HEK293 (cell line): Measurements from ENCODE around the gene BLM.

Experiments
- CTCF ChIA-PET: fragments of 350-600 bp; formaldehyde crosslinking; extraction: SDS; loops from one replicate; lab custom pipeline; 2021; ENCODE audit warnings: antibody characterized with exemption; lab: Yijun Ruan, JAX
- POLR2A ChIA-PET: fragments of 300-600 bp; formaldehyde crosslinking; extraction: SDS; loops from one replicate; lab custom pipeline; 2020; ENCODE audit warnings: antibody characterized with exemption, inconsistent platforms; lab: Yijun Ruan, JAX
- H3K27ac ChIP-seq: fragments of 200-500 bp; sonication (Bioruptor generic); 2 replicates; pipeline ENCODE4 v1.5.1; 2014; ENCODE audit warnings: low read depth, low read length, control low read depth, inconsistent platforms; ENCODE audit errors: extremely low read depth
- H3K36me3 ChIP-seq, 2 experiments: fragments of 200-500 bp in 1 of 2; sonication (Bioruptor generic) in 1 of 2; 1 replicate in 1 of 2; 2 replicates in 1 of 2; pipeline ENCODE4 v1.5.1; 2014 to 2017; ENCODE audit warnings: inconsistent platforms in 2 of 2, low read length in 2 of 2; ENCODE audit not compliant: control insufficient read depth in 2 of 2, insufficient read depth in 1 of 2
- H3K4me1 ChIP-seq: fragments of 200-500 bp; sonication (Bioruptor generic); 2 replicates; pipeline ENCODE4 v1.5.1; 2014; ENCODE audit warnings: mild to moderate bottlenecking, low read length, inconsistent platforms; ENCODE audit not compliant: control insufficient read depth, insufficient read depth
- H3K4me3 ChIP-seq: 2 replicates; pipeline ENCODE4 v1.5.1; 2011; ENCODE audit warnings: low read depth, mild to moderate bottlenecking, control low read depth, low read length, moderate library complexity
- H3K9me3 ChIP-seq: fragments of 200-500 bp; sonication (Bioruptor generic); 2 replicates; pipeline ENCODE4 v1.5.1; 2014; ENCODE audit warnings: low read depth, low read length, inconsistent platforms; ENCODE audit not compliant: control insufficient read depth, insufficient read depth
- BCL6B ChIP-seq: fragments of 450-650 bp; formaldehyde crosslinking; IDR thresholded peaks from 2 replicates; pipeline ENCODE4 v1.5.1; 2017; ENCODE audit warnings: missing biosample characterization, missing genetic modification characterization
- GLI4 ChIP-seq: fragments of 450-650 bp; formaldehyde crosslinking; IDR thresholded peaks from 2 replicates; pipeline ENCODE4 v1.5.1; 2016; ENCODE audit warnings: missing biosample characterization, missing genetic modification characterization
- GLIS1 ChIP-seq: fragments of 450-650 bp; formaldehyde crosslinking; IDR thresholded peaks from 2 replicates; pipeline ENCODE4 v1.5.1; 2016; ENCODE audit warnings: missing biosample characterization, missing genetic modification characterization
- IKZF3 ChIP-seq: fragments of 450-650 bp; IDR thresholded peaks from 2 replicates; pipeline ENCODE4 v1.5.0; 2018; ENCODE audit warnings: missing biosample characterization, mild to moderate bottlenecking, missing genetic modification characterization, moderate library complexity
- INSM2 ChIP-seq: fragments of 450-650 bp; formaldehyde crosslinking; IDR thresholded peaks from 2 replicates; pipeline ENCODE4 v1.5.1; 2016; ENCODE audit warnings: missing biosample characterization, missing genetic modification characterization
- KLF8 ChIP-seq: fragments of 450-650 bp; formaldehyde crosslinking; IDR thresholded peaks from 2 replicates; pipeline ENCODE4 v1.5.1; 2016; ENCODE audit warnings: missing biosample characterization, missing genetic modification characterization
- MEIS1 ChIP-seq: sonication (generic); formaldehyde crosslinking; IDR thresholded peaks from 2 replicates; pipeline ENCODE4 v1.8.1; 2022; ENCODE audit warnings: missing genetic modification reagents, mild to moderate bottlenecking, borderline replicate concordance
- MYNN ChIP-seq: fragments of 450-650 bp; formaldehyde crosslinking; IDR thresholded peaks from 2 replicates; pipeline ENCODE4 v1.5.1; 2016; ENCODE audit warnings: missing biosample characterization, missing genetic modification characterization, borderline replicate concordance
- OSR2 ChIP-seq: fragments of 450-650 bp; formaldehyde crosslinking; IDR thresholded peaks from 2 replicates; pipeline ENCODE4 v1.5.1; 2016; ENCODE audit warnings: missing biosample characterization, missing genetic modification characterization
- PATZ1 ChIP-seq: fragments of 450-650 bp; formaldehyde crosslinking; IDR thresholded peaks from 2 replicates; pipeline ENCODE4 v1.5.1; 2016; ENCODE audit warnings: missing biosample characterization, missing genetic modification characterization
- PRDM6 ChIP-seq: fragments of 450-650 bp; formaldehyde crosslinking; IDR thresholded peaks from 2 replicates; pipeline ENCODE4 v1.5.1; 2017; ENCODE audit warnings: missing biosample characterization, missing genetic modification characterization
- REPIN1 ChIP-seq: fragments of 450-650 bp; formaldehyde crosslinking; IDR thresholded peaks from 2 replicates; pipeline ENCODE4 v1.5.1; 2017; ENCODE audit warnings: missing biosample characterization, missing genetic modification characterization, low read depth
- TSHZ1 ChIP-seq: fragments of 450-650 bp; formaldehyde crosslinking; IDR thresholded peaks from 2 replicates; pipeline ENCODE4 v1.5.1; 2016; ENCODE audit warnings: missing biosample characterization, missing genetic modification characterization, borderline replicate concordance
- ZBTB17 ChIP-seq: fragments of 450-650 bp; formaldehyde crosslinking; IDR thresholded peaks from 2 replicates; pipeline ENCODE4 v1.5.1; 2016; ENCODE audit warnings: missing biosample characterization, missing genetic modification characterization
- ZBTB44 ChIP-seq: fragments of 450-650 bp; IDR thresholded peaks from 2 replicates; pipeline ENCODE4 v1.5.1; 2018; ENCODE audit warnings: missing biosample characterization, mild to moderate bottlenecking, missing genetic modification characterization
- ZBTB7A ChIP-seq: fragments of 450-650 bp; formaldehyde crosslinking; IDR thresholded peaks from 2 replicates; pipeline ENCODE4 v1.5.1; 2016; ENCODE audit warnings: low read depth, missing biosample characterization, missing genetic modification characterization
- ZNF114 ChIP-seq: fragments of 450-650 bp; formaldehyde crosslinking; IDR thresholded peaks from 2 replicates; pipeline ENCODE4 v1.5.0; 2017; ENCODE audit warnings: missing biosample characterization, missing genetic modification characterization
- ZNF175 ChIP-seq: fragments of 450-650 bp; formaldehyde crosslinking; IDR thresholded peaks from 2 replicates; pipeline ENCODE4 v1.5.1; 2016; ENCODE audit warnings: missing biosample characterization, missing genetic modification characterization
- ZNF202 ChIP-seq: fragments of 450-650 bp; formaldehyde crosslinking; IDR thresholded peaks from 2 replicates; pipeline ENCODE4 v1.5.1; 2016; ENCODE audit warnings: missing biosample characterization, missing genetic modification characterization, borderline replicate concordance
- ZNF335 ChIP-seq: fragments of 450-650 bp; formaldehyde crosslinking; conservative IDR thresholded peaks from 2 replicates; pipeline ENCODE4 v1.5.1; 2016; ENCODE audit warnings: missing biosample characterization, missing genetic modification characterization
- ZNF341 ChIP-seq: fragments of 450-650 bp; formaldehyde crosslinking; IDR thresholded peaks from 2 replicates; pipeline ENCODE4; 2016; ENCODE audit warnings: low read depth, missing biosample characterization, missing genetic modification characterization
- ZNF571 ChIP-seq: fragments of 450-650 bp; formaldehyde crosslinking; IDR thresholded peaks from 2 replicates; pipeline ENCODE4 v1.5.0; 2017; ENCODE audit warnings: missing biosample characterization, missing genetic modification characterization
- ZNF596 ChIP-seq: fragments of 450-650 bp; IDR thresholded peaks from 2 replicates; pipeline ENCODE4 v1.5.0; 2018; ENCODE audit warnings: missing biosample characterization, mild to moderate bottlenecking, missing genetic modification characterization, moderate library complexity
- ZNF610 ChIP-seq: fragments of 450-650 bp; formaldehyde crosslinking; IDR thresholded peaks from 2 replicates; pipeline ENCODE4 v1.5.1; 2016; ENCODE audit warnings: missing biosample characterization, missing genetic modification characterization, borderline replicate concordance
- ZNF629 ChIP-seq: fragments of 450-650 bp; formaldehyde crosslinking; IDR thresholded peaks from 2 replicates; pipeline ENCODE4 v1.5.1; 2017; ENCODE audit warnings: missing biosample characterization, missing genetic modification characterization

Gene BLM

GRCh38 chr15:90708516-90708915, 8.6 kb upstream of the BLM start:
- Histone ChIP-seq H3K9me3 (no peaks in the 10 kb centered on the region), H3K27ac (peak overlapping the region; percentile 57; the same call in 1 of the 2 replicates), H3K36me3 (peaks cover 0 to 5% of the 10 kb centered on the region in 2 experiments; a peak in 2 of 3 replicates), H3K4me3 (no peak overlapping the region), H3K4me1 (peaks cover 35% of the 10 kb centered on the region)
- CTCF ChIA-PET: interaction anchor here (0.5 to 1.3 kb wide), 3 partner anchors 15 to 224 kb away, joined by 3 to 11 read pairs (median 3); partner anchors contain the start of gene HDDC3
- POLR2A ChIA-PET: interaction anchor here (0.9 to 1.0 kb wide), 2 partner anchors 8 to 226 kb away, joined by 5 to 7 read pairs; partner anchors contain the start of genes BLM and UNC45A
- TF ChIP-seq OSR2 (tag by site-specific recombination): peak; percentile 67; the same call in 1 of the 2 replicates
- no peak for TF ChIP-seq ZNF335 (tag by site-specific recombination)
- no peak for TF ChIP-seq ZNF175
- TF ChIP-seq ZNF610 (tag by site-specific recombination): 0 out of 2 replicates have a peak, but pooled peaks have one; percentile 34
- TF ChIP-seq INSM2 (tag by site-specific recombination): peak; percentile 31; the same call in 1 of the 2 replicates
- TF ChIP-seq ZBTB44 (tag by site-specific recombination): 0 out of 2 replicates have a peak, but pooled peaks have one; percentile 50
- no peak for TF ChIP-seq ZBTB7A (tag by site-specific recombination)
- peak; percentile 42; the same call in 1 of the 2 replicates for TF ChIP-seq KLF8
- peak; percentile 49; the same call in 1 of the 2 replicates for TF ChIP-seq ZBTB17 (tag by site-specific recombination)
- TF ChIP-seq TSHZ1 (tag by site-specific recombination): 0 out of 2 replicates have a peak, but pooled peaks have one; percentile 28
- TF ChIP-seq IKZF3: peak; percentile 73
- no peak for TF ChIP-seq BCL6B
- TF ChIP-seq ZNF571 (tag by site-specific recombination): no peak
- TF ChIP-seq GLI4: no peak
- peak; percentile 23; the same call in 1 of the 2 replicates for TF ChIP-seq MEIS1
- no peak for TF ChIP-seq REPIN1 (tag by site-specific recombination)
- peak; percentile 66 for TF ChIP-seq PRDM6 (tag by site-specific recombination)
- no peak; the same call in 1 of the 2 replicates for TF ChIP-seq ZNF629 (tag by site-specific recombination)
- TF ChIP-seq PATZ1 (tag by site-specific recombination): peak; percentile 51; the same call in 1 of the 2 replicates
- TF ChIP-seq ZNF596 (tag by site-specific recombination): 0 out of 2 replicates have a peak, but pooled peaks have one; percentile 28
- no peak for TF ChIP-seq ZNF202 (tag by site-specific recombination)
- TF ChIP-seq ZNF114 (tag by site-specific recombination): no peak
- peak; percentile 28; the same call in 1 of the 2 replicates for TF ChIP-seq ZNF341 (tag by site-specific recombination)
- peak; percentile 21; the same call in 1 of the 2 replicates for TF ChIP-seq GLIS1 (tag by site-specific recombination)
- TF ChIP-seq MYNN (tag by site-specific recombination): 0 out of 2 replicates have a peak, but pooled peaks have one; percentile 30
